Neural progenitor cell (in vitro differentiated cells): Measurements from ENCODE around the gene RAB11FIP3. TPM values are rescaled to one million over a fixed set of nuclear protein-coding genes. Genes with fewer than 3 reads are reported as not detected.

Experiments
- DNase-seq: peaks from one replicate; pipeline ENCODE4 v3.0.0-alpha.2; 2016; ENCODE audit warnings: low spot score
- H2AFZ ChIP-seq: fragments of 200-600 bp; sonication (generic); replicated peaks from 2 replicates; pipeline ENCODE4 v1.6.1; 2016; ENCODE audit warnings: antibody characterized with exemption
- H3F3A ChIP-seq: fragments of 200-600 bp; sonication (generic); 2 replicates; pipeline ENCODE4 v1.6.1; 2016; ENCODE audit warnings: antibody characterized with exemption, low read depth
- H3K27ac ChIP-seq: fragments of 200-600 bp; sonication (generic); 2 replicates; pipeline ENCODE4 v1.5.1; 2016; ENCODE audit warnings: mild to moderate bottlenecking
- H3K27me3 ChIP-seq: fragments of 200-600 bp; sonication (generic); 2 replicates; pipeline ENCODE4 v1.6.1; 2016; ENCODE audit warnings: mild to moderate bottlenecking, moderate library complexity
- H3K36me3 ChIP-seq: fragments of 200-600 bp; sonication (generic); 2 replicates; pipeline ENCODE4 v1.5.1; 2016
- H3K4me1 ChIP-seq: fragments of 200-600 bp; sonication (generic); 2 replicates; pipeline ENCODE4 v1.6.1; 2016; ENCODE audit warnings: mixed run types
- H3K4me2 ChIP-seq: fragments of 200-600 bp; sonication (generic); 2 replicates; pipeline ENCODE4 v1.6.1; 2016
- H3K4me3 ChIP-seq: fragments of 200-600 bp; sonication (generic); 2 replicates; pipeline ENCODE4 v1.5.1; 2016
- H3K79me2 ChIP-seq: fragments of 200-600 bp; sonication (generic); 2 replicates; pipeline ENCODE4 v1.6.1; 2016; ENCODE audit warnings: low read depth
- H3K9ac ChIP-seq: fragments of 200-600 bp; sonication (generic); 2 replicates; pipeline ENCODE4 v1.6.1; 2016
- H3K9me3 ChIP-seq: fragments of 200-600 bp; sonication (generic); 2 replicates; pipeline ENCODE4 v1.5.1; 2016; ENCODE audit warnings: low read depth
- H4K20me1 ChIP-seq: fragments of 200-600 bp; sonication (generic); 2 replicates; pipeline ENCODE4 v1.6.1; 2016; ENCODE audit warnings: low read depth
- H3K27ac Mint-ChIP-seq: 3 replicates; pipeline ENCODE4 v1.8.0; 2021; ENCODE audit warnings: mixed read lengths
- H3K27me3 Mint-ChIP-seq: 2 replicates; pipeline ENCODE4 v1.8.0; 2022; ENCODE audit warnings: low read depth, mild to moderate bottlenecking, inconsistent platforms, moderate library complexity, mixed read lengths; ENCODE audit not compliant: insufficient read depth
- H3K36me3 Mint-ChIP-seq: 3 replicates; pipeline ENCODE4 v1.8.0; 2021; ENCODE audit warnings: mixed read lengths
- H3K4me1 Mint-ChIP-seq: 3 replicates; pipeline ENCODE4 v1.8.0; 2021; ENCODE audit warnings: mixed read lengths
- H3K4me3 Mint-ChIP-seq: 3 replicates; pipeline ENCODE4 v1.8.0; 2021; ENCODE audit warnings: mild to moderate bottlenecking, moderate library complexity, mixed read lengths
- H3K9me3 Mint-ChIP-seq: 3 replicates; pipeline ENCODE4 v1.8.0; 2020; ENCODE audit warnings: mixed read lengths
- CTCF ChIP-seq: fragments of 200-600 bp; sonication (generic); IDR thresholded peaks from 2 replicates; pipeline ENCODE4 v1.5.1; 2017; ENCODE audit warnings: antibody characterized with exemption, mild to moderate bottlenecking
- EZH2 ChIP-seq: fragments of 200-600 bp; sonication (generic); IDR thresholded peaks from 2 replicates; pipeline ENCODE4 v1.6.1; 2017; ENCODE audit warnings: antibody characterized with exemption, mild to moderate bottlenecking, moderate library complexity
- EZH2phosphoT487 ChIP-seq: fragments of 200-600 bp; sonication (generic); IDR thresholded peaks from 2 replicates; pipeline ENCODE4 v1.6.1; 2017; ENCODE audit warnings: antibody characterized with exemption
- total RNA-seq: library from RNA; depleted of rRNA; stranded (reverse); fragments of >200 nt; gene quantifications from 2 replicates; pipeline ENCODE4 v1.2.3, GENCODE V29; 2015; ENCODE audit warnings: low replicate concordance

RAB11FIP3 gene
- total RNA-seq, 1 donor from 2014 or later = 15.5 TPM

DNA sequence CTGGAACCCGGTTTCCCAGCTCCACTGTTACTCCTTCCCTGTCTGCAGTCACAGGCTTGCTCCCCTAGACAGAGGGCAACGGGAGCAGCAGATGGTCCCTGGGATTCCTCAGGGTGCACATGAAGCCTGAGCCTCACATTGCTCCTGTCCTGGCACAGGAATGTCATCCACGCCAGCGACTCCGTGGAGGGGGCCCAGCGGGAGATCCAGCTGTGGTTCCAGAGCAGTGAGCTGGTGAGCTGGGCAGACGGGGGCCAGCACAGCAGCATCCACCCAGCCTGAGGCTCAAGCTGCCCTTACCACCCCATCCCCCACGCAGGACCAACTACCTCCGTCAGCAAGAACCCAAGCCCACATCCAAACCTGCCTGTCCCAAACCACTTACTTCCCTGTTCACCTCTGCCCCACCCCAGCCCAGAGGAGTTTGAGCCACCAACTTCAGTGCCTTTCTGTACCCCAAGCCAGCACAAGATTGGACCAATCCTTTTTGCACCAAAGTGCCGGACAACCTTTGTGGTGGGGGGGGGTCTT lies 25.3 kb upstream of the RAB11FIP3 start:
- Histone ChIP-seq H3K36me3 (no peaks in the 10 kb centered on the region), H3K27ac (no peak overlapping the region), H3K9ac (no peak overlapping the region), H3F3A (peaks cover 70% of the 10 kb centered on the region), H3K79me2 (peaks cover 6% of the 10 kb centered on the region), H3K27me3 (peaks cover 2% of the 10 kb centered on the region), H3K9me3 (no peaks in the 10 kb centered on the region), H3K4me1 (peaks cover 7% of the 10 kb centered on the region), H3K4me2 (peak overlapping the region; percentile 79), H2AFZ (no peak overlapping the region), H3K4me3 (no peak overlapping the region), H4K20me1 (peaks cover 26% of the 10 kb centered on the region)
- TF ChIP-seq EZH2 (no peak), EZH2phosphoT487 (no peak)
- Mint-ChIP-seq H3K27me3 (peaks cover 5% of the 10 kb centered on the region), H3K4me3 (peak overlapping the region; percentile 83), H3K27ac (no peak overlapping the region), H3K9me3 (no peaks in the 10 kb centered on the region), H3K4me1 (peaks cover 23% of the 10 kb centered on the region), H3K36me3 (peaks cover 2% of the 10 kb centered on the region)
- no peak for DNase-seq

DNA sequence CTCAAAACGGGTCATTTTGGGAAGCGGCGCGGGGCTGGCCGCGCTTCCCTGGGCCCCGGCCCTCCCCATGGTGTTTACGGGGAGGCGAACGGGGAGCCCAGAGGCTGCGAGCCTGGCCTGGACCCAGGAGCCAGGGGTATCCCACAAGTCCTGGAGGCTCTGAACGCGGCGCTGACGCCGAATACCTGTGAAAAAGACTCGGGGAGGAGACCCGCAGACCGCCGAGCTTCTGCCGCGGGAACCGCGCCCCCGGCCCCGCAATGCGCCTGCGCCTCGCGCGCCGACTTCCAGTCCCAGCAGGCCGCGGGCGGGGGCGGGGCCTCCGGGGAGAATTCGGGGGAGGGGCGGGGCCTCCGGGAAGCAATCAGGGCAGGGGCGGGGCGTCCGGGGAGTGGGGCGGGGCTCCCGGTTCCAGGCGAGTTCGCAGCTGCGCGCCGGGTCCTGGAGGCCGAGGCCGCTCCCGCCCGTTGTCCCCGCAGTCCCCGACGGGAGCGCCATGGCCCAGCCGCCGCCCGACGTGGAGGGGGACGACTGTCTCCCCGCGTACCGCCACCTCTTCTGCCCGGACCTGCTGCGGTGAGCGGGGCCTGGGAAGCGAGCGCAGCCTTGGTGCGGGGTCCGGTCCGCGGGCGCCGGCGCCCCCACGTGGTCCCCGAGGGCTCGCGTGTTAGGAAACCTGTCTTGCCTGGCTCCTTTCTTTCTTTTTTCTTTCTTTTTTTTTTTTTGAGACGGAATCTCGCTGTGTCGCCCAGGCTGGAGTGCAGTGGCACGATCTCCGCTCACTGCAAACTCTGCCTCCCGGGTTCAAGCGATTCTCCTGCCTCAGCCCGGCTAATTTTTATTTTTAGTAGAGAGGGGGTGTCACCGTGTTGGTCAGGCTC lies 23.7 kb upstream of the RAB11FIP3 start, which contains the start of gene DECR2:
DECR2 (plus strand) TSS at position 418 of the 881 bp plus-strand sequence; CDS start at position 497, 79 bp downstream.
- Histone ChIP-seq H3K36me3 (no peaks in the 10 kb centered on the region), H2AFZ (peak within 1 kb of the TSS; percentile 48), H4K20me1 (peaks cover 26% of the 10 kb centered on the region), H3K79me2 (peaks cover 6% of the 10 kb centered on the region), H3K27me3 (peaks cover under 1% of the 10 kb centered on the region), H3K4me1 (no peaks in the 10 kb centered on the region), H3F3A (peaks cover 57% of the 10 kb centered on the region), H3K9me3 (no peaks in the 10 kb centered on the region), H3K4me3 (peak within 1 kb of the TSS; percentile 69), H3K4me2 (peak within 1 kb of the TSS; percentile 79), H3K27ac (peak within 1 kb of the TSS; percentile 79), H3K9ac (peak within 1 kb of the TSS; percentile 55)
- Mint-ChIP-seq H3K9me3 (no peaks in the 10 kb centered on the region), H3K4me1 (peaks cover 14% of the 10 kb centered on the region), H3K4me3 (peak within 1 kb of the TSS; percentile 83), H3K27me3 (peaks cover 1% of the 10 kb centered on the region), H3K36me3 (peaks cover 2% of the 10 kb centered on the region), H3K27ac (no peak within 1 kb of the TSS)
- TF ChIP-seq CTCF (peak; percentile 55), EZH2 (no peak), EZH2phosphoT487 (no peak)
- DNase-seq = peak; percentile 98

- H3K9me3 Mint-ChIP-seq = no peaks in the 10 kb centered on the region
- no peak for DNase-seq
- no peak overlapping the region for H3K4me3 Mint-ChIP-seq
- H3K4me2 ChIP-seq = no peak overlapping the region
- no peak overlapping the region for H3K27ac ChIP-seq
- no peak for TF ChIP-seq CTCF
- TF ChIP-seq EZH2 = no peak
- no peak for TF ChIP-seq EZH2phosphoT487
- no peaks in the 10 kb centered on the region for H3K27me3 Mint-ChIP-seq
- H3K4me1 Mint-ChIP-seq = peaks cover 7% of the 10 kb centered on the region
- H3K9ac ChIP-seq = no peak overlapping the region
- H3K9me3 ChIP-seq = no peaks in the 10 kb centered on the region
- no peaks in the 10 kb centered on the region for H3K4me1 ChIP-seq
- H3K27ac Mint-ChIP-seq = no peak overlapping the region
- H3K36me3 Mint-ChIP-seq = peaks cover 2% of the 10 kb centered on the region
- H4K20me1 ChIP-seq = peaks cover 7% of the 10 kb centered on the region
- H3F3A ChIP-seq = peaks cover 31% of the 10 kb centered on the region
- no peaks in the 10 kb centered on the region for H3K36me3 ChIP-seq
- H3K27me3 ChIP-seq = no peaks in the 10 kb centered on the region
- no peak overlapping the region for H2AFZ ChIP-seq
- H3K79me2 ChIP-seq = peaks cover 6% of the 10 kb centered on the region
- H3K4me3 ChIP-seq = no peak overlapping the region
Observed at GRCh38 chr16:404971-405486, 20.4 kb upstream of the RAB11FIP3 start.
